ENCODE measurements around the gene UBE2I. TPM values are rescaled to one million over a fixed set of nuclear protein-coding genes. Genes with fewer than 3 reads are reported as not detected.
A peak's percentile ranks its signal among the peaks of the same experiment; 100 is the strongest.

UBE2I gene
- total RNA-seq, 1 donor from 2014 or later = 105 TPM

GRCh38 chr16:1297018-1297696 lies 12.3 kb upstream of the UBE2I start:
- no peak overlapping the region for H3K27ac Mint-ChIP-seq (ENCODE audit: unreplicated experiment)
- no peaks in the 10 kb centered on the region for H3K9me3 Mint-ChIP-seq (ENCODE audit: low read depth)
- no peak for DNase-seq (ENCODE audit: low spot score)
- H3K27me3 Mint-ChIP-seq (ENCODE audit: low read depth) = peaks cover 30% of the 10 kb centered on the region
- TF ChIP-seq, protein P1, sequence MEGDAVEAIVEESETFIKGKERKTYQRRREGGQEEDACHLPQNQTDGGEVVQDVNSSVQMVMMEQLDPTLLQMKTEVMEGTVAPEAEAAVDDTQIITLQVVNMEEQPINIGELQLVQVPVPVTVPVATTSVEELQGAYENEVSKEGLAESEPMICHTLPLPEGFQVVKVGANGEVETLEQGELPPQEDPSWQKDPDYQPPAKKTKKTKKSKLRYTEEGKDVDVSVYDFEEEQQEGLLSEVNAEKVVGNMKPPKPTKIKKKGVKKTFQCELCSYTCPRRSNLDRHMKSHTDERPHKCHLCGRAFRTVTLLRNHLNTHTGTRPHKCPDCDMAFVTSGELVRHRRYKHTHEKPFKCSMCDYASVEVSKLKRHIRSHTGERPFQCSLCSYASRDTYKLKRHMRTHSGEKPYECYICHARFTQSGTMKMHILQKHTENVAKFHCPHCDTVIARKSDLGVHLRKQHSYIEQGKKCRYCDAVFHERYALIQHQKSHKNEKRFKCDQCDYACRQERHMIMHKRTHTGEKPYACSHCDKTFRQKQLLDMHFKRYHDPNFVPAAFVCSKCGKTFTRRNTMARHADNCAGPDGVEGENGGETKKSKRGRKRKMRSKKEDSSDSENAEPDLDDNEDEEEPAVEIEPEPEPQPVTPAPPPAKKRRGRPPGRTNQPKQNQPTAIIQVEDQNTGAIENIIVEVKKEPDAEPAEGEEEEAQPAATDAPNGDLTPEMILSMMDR (IDR thresholded peaks at IDR 0.05) = no peak
- no peak overlapping the region for H3K4me3 Mint-ChIP-seq (ENCODE audit: unreplicated experiment)
- H3K36me3 Mint-ChIP-seq (ENCODE audit: low read depth) = no peaks in the 10 kb centered on the region
- H3K4me1 Mint-ChIP-seq (ENCODE audit: low read depth) = peaks cover 7% of the 10 kb centered on the region

GRCh38 chr16:1298406-1298805 lies 11.0 kb upstream of the UBE2I start:
- H3K4me3 Mint-ChIP-seq (ENCODE audit: unreplicated experiment) = no peak overlapping the region
- H3K27me3 Mint-ChIP-seq (ENCODE audit: low read depth) = peaks cover 27% of the 10 kb centered on the region
- peaks cover 7% of the 10 kb centered on the region for H3K4me1 Mint-ChIP-seq (ENCODE audit: low read depth)
- TF ChIP-seq, protein P1 (IDR thresholded peaks at IDR 0.05) = no peak
- no peak overlapping the region for H3K27ac Mint-ChIP-seq (ENCODE audit: unreplicated experiment)
- H3K36me3 Mint-ChIP-seq (ENCODE audit: low read depth) = no peaks in the 10 kb centered on the region
- H3K9me3 Mint-ChIP-seq (ENCODE audit: low read depth) = no peaks in the 10 kb centered on the region
- DNase-seq (ENCODE audit: low spot score) = no peak

- DNase-seq (ENCODE audit: low spot score) = no peak
- peaks cover 22% of the 10 kb centered on the region for H3K27me3 Mint-ChIP-seq (ENCODE audit: low read depth)
- H3K4me3 Mint-ChIP-seq (ENCODE audit: unreplicated experiment) = no peak overlapping the region
- H3K9me3 Mint-ChIP-seq (ENCODE audit: low read depth) = no peaks in the 10 kb centered on the region
- no peaks in the 10 kb centered on the region for H3K36me3 Mint-ChIP-seq (ENCODE audit: low read depth)
- H3K4me1 Mint-ChIP-seq (ENCODE audit: low read depth) = peaks cover 7% of the 10 kb centered on the region
- no peak overlapping the region for H3K27ac Mint-ChIP-seq (ENCODE audit: unreplicated experiment)
- TF ChIP-seq, protein P1 (IDR thresholded peaks at IDR 0.05) = no peak
Measured at GRCh38 chr16:1299012-1299867, 10.2 kb upstream of the UBE2I start.

- Mint-ChIP-seq H3K36me3 (ENCODE audit: low read depth) (no peaks in the 10 kb centered on the region), H3K4me3 (ENCODE audit: unreplicated experiment) (no peak overlapping the region), H3K4me1 (ENCODE audit: low read depth) (peaks cover 7% of the 10 kb centered on the region), H3K9me3 (ENCODE audit: low read depth) (no peaks in the 10 kb centered on the region), H3K27me3 (ENCODE audit: low read depth) (peaks cover 20% of the 10 kb centered on the region), H3K27ac (ENCODE audit: unreplicated experiment) (no peak overlapping the region)
- TF ChIP-seq, protein P1 (IDR thresholded peaks at IDR 0.05) = no peak
- DNase-seq (ENCODE audit: low spot score) = no peak
Measured at GRCh38 chr16:1299868-1300203, 9.6 kb upstream of the UBE2I start.

DNA sequence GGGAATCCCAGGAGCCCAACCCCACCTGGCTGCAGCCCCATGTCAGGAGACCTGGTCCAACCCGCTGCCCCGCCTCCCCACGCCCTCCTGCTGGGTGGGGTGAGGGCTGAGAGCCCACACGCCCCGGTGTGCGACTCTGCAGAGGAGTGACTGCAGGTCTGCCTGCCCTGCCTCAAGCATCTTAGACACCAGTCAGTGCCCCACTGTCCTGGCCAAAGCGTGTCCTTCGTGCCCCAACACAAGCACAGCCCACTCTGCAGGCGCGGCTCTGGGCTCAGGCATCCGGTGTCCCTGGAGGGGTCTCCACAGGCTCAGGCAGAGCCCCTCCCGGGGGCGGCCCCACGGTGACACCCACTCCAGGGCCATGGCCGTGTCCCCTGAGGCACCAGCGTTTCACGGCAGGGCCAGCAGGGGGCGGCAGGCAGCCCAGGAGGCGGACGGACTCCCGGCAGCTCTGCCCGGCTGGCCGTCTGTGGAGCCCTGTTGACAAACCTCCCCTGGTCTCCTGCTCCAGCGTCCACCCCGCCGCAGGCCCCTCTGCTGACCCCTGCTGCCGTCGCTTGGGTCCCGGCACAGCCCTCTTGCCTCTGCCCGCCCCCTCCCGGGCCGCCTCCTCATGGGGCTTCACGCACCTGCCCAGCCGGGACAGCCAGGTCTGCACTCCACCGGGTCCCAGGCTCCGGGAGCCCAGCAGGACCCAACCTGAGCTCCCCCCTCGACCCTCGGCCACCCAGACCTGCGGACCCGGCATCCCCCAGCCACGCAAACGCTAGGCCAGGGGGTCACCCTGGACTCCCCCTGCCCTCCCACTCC lies 8.6 kb upstream of the UBE2I start:
- Mint-ChIP-seq H3K36me3 (ENCODE audit: low read depth) (no peaks in the 10 kb centered on the region), H3K4me1 (ENCODE audit: low read depth) (peaks cover 7% of the 10 kb centered on the region), H3K27me3 (ENCODE audit: low read depth) (peaks cover 20% of the 10 kb centered on the region), H3K9me3 (ENCODE audit: low read depth) (no peaks in the 10 kb centered on the region), H3K4me3 (ENCODE audit: unreplicated experiment) (no peak overlapping the region), H3K27ac (ENCODE audit: unreplicated experiment) (no peak overlapping the region)
- peak; percentile 91 for DNase-seq (ENCODE audit: low spot score)
- TF ChIP-seq, protein P1 (IDR thresholded peaks at IDR 0.05) = peak; percentile 89
